H54 (cell line): Measurements from ENCODE around the gene PPIF.
"Not testable (repeated sequence)": the region's sequence is repeated elsewhere in the genome, so short reads cannot be mapped to it uniquely, and the experiment has no call there.

ENCODE experiments used
- DNase-seq: peaks from one replicate; pipeline ENCODE4 v3.0.0; 2011; ENCODE audit warnings: low spot score, mixed read lengths; ENCODE audit not compliant: insufficient read length
- FAIRE-seq: peaks from 3 replicates; lab custom pipeline; 2011; peaks lifted over from hg19 to GRCh38; lab: Jason Lieb, UNC
- POLR2A ChIP-seq: IDR thresholded peaks from 2 replicates; pipeline ENCODE4 v1.6.1; 2011; ENCODE audit warnings: low read depth, mild to moderate bottlenecking, low read length

PPIF gene

DNA sequence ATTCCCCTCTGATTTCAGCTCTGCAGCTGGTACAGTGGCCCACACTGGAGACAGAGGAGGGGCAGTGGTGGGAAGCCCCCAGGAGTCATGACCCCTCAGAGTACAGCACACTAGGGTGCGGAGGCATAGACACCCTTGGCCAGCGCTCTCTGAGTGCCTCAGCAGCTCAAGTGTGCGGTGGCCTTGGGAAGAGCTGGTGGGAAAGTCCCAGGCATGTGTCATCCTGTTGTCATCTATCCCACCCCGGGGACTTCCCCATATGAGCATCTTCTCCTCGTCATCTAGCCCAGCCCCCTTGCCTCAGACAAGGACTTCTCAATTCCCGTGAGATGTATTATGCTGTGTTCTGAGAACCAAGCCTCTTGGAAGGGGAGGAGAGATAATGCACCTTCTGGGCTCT, 15.6 kb upstream of the PPIF start:
- peak; percentile 31; the same call in 1 of the 2 replicates for TF ChIP-seq POLR2A
- peak; percentile 45 for DNase-seq
- no peak for FAIRE-seq

DNA sequence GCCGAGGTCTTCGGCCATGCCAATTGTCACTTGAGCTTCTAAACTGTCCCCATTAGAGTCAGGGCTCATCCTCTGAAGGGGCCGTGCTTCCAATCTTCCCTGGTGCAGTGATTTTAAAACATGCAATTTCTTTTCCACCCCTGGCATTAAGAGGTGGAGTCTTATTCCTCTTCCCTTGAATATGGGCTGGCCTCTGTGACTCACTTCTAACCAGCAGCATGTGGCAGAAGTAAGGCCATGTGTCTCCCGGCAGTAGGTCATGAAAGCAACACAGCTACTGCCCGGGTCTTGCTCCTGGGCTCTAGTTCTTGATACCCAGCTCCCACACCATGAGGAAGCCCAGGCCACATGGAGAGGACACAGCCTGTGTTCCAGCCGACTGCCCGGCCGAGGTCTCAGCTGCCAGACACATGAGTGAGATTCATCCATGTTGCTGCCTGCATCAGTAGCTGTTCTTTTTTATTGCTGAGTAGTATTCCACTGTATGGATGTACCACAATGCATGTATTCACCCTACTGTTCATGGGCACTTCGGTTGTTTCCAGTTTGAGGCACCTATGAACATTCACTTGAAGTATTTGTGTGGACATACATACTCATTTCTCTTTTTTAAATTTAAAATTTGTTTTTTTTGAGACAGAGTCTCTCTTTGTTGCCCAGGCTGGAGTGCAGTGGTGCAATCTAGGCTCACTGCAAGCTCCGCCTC, 14.5 kb upstream of the PPIF start:
- not testable (repeated sequence) for DNase-seq, FAIRE-seq

DNA sequence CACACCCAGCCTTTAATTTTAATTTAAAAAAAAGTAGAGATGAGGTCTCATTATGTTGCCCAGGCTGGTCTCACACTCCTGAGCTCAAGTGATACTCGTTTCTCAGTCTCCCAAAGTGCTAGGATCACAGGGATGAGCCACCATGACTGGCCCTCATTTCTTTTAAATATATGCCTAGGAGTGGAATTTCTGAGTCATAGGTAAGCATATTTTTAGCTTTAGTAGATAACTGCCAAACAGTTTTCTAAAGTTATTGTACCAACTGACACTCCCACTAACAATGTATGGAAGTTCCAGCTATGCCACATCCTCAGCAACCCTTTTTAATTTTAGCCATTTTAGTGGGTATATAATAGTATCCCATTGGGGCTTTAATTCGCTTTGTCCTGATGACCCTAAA, 13.8 kb upstream of the PPIF start:
- FAIRE-seq (no peak), DNase-seq (no peak)
- no peak for TF ChIP-seq POLR2A

DNA sequence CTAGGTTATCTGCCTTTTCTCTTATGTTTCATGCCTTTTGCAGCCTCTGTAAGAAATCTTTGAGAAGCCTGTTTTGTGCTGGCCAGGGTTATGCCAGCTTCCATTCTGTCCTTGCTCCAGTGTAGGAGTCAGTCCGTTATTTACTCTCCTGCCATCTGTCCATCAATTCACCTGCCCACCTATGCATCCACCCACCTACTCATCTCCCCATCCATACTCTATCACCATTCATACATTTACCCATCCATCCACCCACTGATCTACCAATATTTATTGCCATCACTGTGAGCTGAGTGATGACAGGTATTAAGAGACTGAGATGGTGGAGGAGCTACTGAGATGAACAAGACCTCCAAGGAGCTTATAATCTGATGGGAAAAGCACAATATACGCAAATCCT, 12.7 kb upstream of the PPIF start:
- FAIRE-seq (no peak), DNase-seq (no peak)
- TF ChIP-seq POLR2A, result no peak

DNA sequence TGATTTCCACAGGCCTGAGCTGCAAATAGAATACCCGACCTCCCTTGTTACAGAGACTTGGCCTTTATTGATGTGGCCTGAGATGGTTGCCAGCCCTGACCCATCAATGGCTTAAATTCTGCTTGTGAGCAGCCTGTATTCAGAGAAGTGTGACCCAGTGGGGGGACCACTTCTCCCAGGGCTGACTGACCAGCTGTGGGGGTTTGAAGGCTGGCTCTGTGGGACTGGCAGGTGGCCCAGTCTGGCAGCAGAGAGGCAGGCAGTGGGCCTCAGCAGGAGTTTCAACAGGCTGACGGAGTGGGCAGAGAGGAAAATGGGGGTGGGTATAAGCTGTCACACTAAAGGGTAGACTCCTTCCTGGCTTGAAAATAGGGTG, 12.2 kb upstream of the PPIF start:
- DNase-seq (no peak), FAIRE-seq (no peak)

DNA sequence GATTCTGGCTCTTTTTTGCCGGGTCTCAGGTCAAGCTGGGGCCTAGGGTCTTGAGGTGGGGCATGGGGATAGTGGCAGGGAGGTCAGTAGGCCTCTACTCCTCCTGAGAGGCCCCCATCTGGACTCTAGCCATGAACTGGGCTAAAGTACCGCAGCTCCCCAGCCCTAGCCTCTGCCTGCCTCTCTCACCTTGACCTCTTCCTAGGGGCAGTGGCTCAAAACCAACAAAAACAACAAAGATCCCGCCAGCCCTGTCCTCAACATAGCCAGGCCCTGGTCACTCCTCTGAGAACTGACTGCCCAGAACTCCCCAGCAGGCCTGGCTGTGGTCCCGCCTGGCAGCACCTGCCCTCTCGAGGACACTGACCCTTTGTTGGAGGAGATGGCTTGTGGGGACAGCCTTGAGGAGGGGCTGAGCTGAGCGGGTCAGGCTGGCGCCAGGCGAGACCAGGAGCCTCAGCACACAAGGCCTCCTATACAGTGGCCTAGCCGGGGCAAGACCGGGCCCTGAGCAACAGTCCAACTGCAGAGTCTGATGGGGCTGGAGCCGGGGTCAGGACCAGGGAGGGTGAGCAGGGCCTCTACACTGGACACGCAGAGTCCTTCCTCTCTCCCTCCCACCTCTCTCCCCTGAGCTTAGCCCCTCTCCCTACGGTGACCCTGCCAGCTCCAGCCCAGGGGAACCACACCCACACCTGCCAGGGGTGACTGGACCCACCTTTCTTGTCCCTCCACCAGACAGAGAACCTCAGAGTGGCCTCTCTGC, 11.6 kb upstream of the PPIF start:
- no peak for TF ChIP-seq POLR2A
- FAIRE-seq (no peak), DNase-seq (no peak)

More for the DNA sequence above, 12.2 kb upstream of the PPIF start:
- TF ChIP-seq POLR2A, result no peak

DNA sequence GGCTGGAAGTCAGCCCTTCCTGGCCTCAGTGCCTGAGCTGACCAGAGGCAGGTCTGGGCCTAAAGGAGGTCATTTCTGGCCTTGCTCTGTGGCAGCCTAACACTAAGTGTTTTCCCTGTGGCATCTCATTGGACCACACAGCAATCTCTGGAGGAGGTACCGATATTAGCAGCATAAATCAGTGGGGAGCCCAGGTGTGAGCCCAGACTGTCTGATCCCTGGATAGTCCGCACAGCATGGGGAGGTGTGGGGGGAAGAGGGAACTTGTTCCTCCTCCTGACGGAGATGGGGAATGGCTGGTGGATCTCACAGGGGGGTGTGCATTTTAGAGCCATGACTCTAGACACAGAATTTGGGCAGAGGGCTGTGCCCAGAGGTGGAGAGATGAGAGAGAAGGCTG, 11.0 kb upstream of the PPIF start:
- no peak for TF ChIP-seq POLR2A
- DNase-seq (no peak), FAIRE-seq (no peak)

DNA sequence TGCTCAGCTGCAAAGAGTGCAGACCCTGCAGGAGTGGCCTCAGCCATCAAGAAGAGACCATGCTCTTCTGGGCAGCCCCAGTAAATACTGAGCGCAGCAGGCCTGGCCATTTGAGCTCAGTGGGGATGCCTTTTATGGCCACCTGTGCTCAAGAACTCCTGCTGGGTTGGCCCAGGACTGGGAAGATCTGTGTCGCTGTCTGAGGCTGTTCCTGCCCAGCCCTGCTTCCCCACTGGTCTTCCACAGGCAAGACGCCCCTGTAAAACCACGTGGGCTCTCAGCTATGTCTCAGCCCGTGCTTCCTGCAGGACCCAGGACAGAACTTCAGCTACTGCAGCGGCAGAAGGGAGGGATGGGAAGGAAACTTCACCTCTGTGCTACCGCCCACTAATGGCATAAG, 10.5 kb upstream of the PPIF start:
- no peak for TF ChIP-seq POLR2A
- FAIRE-seq (no peak), DNase-seq (no peak)

DNA sequence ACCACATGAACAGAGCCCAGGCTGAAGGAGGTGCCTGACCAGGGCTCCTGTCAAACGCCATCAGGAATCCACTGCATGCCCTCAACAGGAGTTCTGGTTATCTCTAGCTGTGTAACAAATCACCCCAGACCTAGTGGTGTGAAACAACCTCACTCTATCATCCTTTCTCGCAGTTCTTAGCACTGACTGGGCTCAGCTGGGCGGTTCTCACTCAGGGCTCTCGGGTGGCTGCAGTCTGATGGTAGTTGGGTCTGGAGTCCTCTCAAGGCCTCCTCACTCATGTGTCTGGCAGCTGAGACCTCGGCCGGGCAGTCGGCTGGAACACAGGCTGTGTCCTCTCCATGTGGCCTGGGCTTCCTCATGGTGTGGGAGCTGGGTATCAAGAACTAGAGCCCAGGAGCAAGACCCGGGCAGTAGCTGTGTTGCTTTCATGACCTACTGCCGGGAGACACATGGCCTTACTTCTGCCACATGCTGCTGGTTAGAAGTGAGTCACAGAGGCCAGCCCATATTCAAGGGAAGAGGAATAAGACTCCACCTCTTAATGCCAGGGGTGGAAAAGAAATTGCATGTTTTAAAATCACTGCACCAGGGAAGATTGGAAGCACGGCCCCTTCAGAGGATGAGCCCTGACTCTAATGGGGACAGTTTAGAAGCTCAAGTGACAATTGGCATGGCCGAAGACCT, 9.3 kb upstream of the PPIF start:
- DNase-seq, FAIRE-seq: not testable (repeated sequence)

DNA sequence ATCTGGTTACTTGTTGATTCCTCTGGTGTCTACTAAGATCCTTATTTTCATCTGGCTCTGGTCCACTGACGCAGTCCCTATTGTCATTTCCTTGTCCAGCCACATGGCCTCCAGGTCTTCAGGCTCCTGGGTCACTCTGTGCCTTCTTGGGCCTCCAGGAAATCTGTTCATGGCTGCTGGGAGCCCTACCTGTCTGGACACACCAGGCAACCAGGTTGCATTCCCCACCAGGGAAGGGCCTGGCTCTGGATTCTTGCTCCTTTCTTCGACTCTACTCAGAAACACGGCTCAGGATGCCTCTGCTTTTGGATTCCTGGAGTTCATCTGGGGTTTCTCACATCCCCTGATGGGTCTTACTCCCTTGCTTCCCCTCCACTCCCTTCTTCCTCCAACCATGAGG, 8.0 kb upstream of the PPIF start:
- no peak for FAIRE-seq
- TF ChIP-seq POLR2A, result no peak
- DNase-seq, result no peak

DNA sequence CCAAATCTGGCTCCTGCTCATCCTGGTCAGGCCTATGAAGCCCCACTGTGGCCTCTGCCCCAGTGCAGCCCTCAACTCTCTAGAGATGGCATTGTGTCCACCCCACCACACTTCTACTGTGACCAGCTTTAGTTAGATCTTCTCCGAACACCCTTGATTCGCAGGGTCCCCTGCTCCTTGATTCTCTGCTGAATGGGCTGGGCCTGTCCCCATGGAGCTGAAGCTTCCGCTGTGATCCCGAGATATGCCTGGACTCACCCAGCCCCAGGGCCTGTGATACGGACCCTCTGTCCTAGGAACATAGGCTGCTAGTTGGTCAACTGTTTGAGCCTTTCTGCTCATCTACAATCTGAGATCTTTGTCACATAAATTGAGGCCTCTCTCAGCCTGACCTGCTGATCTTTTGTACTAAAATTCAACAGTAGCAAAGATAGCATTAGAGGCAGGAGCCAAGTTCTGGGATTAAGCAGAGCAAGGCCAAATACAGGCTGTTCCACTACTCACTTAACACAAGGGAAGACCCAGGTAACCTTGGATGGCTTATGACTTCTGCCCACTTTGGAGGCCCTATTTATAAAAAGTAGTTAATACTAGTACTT, 6.5 kb upstream of the PPIF start:
- TF ChIP-seq POLR2A, result no peak
- FAIRE-seq (no peak), DNase-seq (no peak)

DNA sequence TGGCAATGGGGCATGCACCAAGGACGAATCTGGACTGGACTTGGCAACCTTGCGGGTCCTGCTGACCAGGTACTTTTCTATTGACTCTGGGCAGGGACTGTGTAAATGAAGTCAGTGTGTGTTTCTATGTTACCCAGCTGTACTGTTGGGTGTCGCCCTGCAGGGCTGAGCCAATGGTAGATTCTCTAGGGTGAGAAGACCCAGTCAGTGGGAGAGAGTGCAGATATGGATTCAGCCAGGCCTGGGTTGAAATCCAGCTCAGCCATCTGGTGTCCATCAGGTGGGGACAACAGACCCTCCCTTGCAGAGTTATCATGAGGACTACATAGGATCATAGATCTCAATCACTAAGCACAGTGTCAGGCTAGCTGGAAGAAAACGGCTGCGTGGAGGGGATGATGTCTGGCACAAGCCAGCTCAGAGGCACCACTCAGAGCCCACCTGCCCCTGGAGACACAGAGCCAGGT, 4.9 kb upstream of the PPIF start:
- DNase-seq (no peak), FAIRE-seq (no peak)
- no peak for TF ChIP-seq POLR2A

DNA sequence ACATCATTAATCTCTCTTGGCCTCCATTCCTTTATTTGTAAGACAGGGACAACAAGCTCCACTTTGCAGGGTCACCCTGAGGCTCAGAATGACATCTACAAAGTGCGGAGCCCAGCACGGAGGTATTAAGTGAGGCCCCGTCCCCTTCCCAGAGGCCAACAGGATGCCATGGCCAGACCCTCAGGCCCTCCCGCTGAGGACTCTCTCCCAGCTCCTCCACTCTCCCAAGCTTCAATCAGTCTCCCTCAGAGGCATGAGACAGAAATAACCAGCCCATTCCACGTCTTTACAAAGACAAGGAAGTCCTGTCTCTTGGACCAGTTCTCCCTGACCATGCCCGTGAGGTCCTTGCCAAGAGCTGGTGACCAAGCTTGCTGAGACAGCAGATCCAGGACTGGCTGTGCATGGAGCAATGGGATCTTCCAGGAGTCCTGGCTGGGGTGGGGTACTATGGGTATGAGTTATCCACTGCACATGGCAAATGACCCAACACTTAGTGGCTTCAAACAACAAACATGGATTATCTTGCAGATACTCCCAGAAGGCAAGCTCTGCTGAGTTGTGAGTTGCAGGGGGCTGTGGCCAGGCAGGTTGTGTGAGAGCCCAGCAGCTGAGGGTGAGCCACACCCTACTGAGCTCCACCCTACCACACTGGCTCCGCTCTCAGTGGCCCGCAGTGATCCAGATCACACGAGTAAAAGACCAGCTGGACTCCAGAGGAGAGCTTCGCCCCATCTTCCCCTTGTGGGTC, 4.3 kb upstream of the PPIF start:
- FAIRE-seq, result no peak
- no peak for DNase-seq
- no peak for TF ChIP-seq POLR2A

DNA sequence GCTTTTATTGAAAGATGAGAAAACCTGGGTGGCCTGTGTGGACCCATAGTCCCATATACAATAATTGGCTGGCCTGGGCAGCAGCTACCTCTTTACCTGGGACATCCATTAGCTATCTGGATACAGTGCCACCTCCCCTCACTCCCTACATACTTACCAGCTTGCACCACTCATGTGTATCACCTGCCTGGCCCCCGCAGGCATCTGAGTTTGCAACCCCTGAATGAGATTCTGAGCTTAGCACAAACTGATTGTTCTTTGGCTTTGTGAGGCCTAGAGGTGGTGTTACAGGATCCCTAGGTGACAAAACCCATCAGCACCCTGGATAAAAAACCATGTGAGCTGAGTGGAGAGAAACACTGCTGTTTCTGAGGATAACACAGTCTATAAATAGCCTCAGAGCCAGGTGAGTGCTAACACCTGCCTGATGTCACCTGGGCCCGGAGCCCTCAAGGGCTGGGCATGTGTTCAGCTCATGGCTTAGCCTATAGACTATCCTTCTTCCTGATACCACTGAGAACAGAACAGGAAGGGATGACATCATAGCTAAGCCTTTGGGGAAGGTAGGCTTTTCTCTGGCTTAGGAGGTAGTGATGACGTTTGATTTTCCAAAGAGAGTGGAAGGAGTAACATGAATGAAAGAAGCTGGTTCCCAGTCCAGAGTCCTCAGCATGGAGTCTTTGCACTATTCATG, 2.6 kb upstream of the PPIF start:
- FAIRE-seq (no peak), DNase-seq (no peak)
- TF ChIP-seq POLR2A, result no peak
